Head of caudate nucleus (tissue), 42 donors: ENCODE data around the gene ZCWPW1.
"Not testable (repeated sequence)": the region's sequence is repeated elsewhere in the genome, so short reads cannot be mapped to it uniquely, and the experiment has no call there.

ENCODE experiments used
- DNase-seq, 42 donors: peaks; one replicate each; pipeline versions ENCODE4 v3.0.0 to v3.0.0-alpha.2; 2020 to 2021; ENCODE audit warnings: mixed read lengths in 7 of 42
- intact Hi-C: fragments of 100-400 bp; cut with DNase I; formaldehyde crosslinking; loops from one replicate; pipeline ENCODE4 v1.15.0; 2022

Gene ZCWPW1

DNA sequence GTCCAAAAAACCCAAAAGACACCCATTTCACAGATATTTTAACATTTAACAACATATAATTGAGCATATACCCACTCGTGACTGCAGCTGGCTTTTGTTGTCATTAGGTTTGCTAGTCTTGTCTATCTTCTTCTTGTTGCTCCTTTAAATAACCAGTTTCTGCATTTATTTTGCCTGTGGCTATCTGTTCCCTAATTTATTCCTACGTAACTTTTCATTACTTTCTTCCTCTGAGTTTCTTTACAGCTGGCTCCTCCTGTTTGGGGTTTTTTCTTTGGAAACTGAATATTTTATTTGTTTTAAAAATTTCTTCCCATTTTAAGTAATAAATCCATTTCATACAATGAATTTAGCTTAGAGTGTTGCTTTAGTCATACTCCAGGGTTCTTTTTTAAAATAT is 40.8 kb downstream of the ZCWPW1 start:
- intact Hi-C loops, result no loop called here
- DNase-seq, result no peak

- intact Hi-C loops, result no loop called here
- no peak for DNase-seq
Observed at GRCh38 chr7:100386940-100387339, 41.6 kb downstream of the ZCWPW1 start.

DNA sequence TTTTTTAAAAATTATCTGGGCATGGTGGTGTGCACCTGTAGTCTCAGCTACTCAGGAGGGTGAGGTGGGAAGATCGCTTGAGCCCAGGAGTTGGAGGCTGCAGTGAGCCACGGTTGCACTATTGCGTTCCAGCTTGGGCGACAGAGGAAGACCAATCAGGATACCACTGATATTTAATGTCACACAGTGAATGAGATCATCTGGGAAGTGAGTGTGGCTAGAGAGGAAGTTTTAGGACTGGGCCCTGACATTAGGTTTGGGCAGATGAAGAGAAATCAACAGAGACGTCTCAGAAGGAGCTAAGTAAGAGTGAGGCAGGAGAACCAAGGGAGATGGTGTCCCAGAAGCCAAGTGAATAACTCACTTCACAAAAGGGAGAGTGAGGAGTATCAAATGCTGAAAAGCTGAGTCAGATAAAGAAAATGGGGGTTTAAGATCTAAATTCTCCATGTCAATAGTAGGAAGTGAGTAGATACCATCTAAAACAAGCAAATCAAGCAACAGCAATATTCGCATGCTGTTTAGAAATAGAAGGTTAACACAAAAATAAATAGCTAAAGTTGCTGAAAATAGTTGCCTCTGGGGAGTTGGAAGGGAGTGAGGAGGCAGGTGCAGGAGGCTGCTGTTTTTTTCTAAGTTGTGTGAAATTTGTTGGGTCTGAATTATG is 43.7 kb downstream of the ZCWPW1 start:
- DNase-seq, result no peak
- intact Hi-C loops, result no loop called here

DNA sequence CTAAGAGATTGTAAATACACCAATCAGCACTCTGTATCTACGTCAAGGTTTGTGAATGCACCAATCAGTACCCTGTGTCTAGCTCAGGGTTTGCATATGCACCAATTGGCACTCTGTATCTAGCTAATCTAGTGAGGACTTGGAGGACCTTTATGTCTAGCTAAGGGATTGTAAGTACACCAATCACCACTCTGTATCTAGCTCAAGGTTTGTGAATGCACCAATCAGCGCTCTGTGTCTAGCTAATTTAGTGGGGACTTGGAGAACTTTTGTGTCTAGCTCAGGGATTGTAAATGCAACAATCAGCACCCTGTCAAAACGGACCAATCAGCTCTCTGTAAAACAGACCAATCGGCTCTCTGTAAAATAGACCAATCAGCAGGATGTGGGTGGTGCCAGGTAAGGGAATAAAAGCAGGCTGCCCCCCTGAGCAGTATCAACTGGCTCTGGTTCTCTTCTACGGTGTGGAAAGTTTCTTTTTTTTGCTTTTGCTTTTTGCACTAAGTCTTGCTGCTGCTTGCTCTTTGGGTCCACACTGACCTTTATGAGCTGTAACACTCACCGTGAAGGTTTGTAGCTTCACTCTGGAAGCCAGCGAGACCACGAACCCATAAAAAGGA is 46.2 kb downstream of the ZCWPW1 start:
- intact Hi-C loops, result not testable (repeated sequence)
- DNase-seq, result peak in 1 of 42 donors; percentile 20

DNA sequence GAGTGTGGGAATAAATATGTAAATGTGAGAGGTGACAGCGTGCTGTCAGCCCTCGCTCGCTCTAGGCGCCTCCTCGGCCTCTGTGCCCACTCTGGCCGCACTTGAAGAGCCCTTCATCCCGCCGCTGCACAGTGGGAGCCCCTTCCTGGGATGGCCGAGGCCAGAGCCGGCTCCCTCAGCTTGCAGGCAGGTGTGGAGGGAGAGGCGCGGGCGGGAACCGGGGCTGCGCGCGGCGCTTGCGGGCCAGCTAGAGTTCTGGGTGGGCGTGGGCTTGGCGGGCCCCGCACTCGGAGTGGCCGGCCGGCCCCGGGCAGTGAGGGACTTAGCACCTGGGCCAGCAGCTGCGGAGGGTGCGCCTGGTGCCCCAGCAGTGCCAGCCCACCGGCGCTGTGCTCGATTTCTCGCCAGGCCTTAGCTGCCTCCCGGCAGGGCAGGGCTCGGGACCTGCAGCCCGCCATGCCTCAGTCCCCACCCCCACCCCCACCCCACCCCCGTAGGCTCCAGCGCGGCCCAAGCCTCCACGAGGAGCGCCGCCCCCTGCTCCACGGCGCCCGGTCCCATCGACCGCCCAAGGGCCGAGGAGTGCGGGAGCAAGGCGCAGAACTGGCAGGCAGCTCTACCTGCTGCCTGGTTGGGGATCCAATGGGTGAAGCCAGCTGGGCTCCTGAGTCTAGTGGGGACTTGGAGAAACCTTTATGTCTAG is 46.8 kb downstream of the ZCWPW1 start:
- intact Hi-C loops, DNase-seq: not testable (repeated sequence)

DNA sequence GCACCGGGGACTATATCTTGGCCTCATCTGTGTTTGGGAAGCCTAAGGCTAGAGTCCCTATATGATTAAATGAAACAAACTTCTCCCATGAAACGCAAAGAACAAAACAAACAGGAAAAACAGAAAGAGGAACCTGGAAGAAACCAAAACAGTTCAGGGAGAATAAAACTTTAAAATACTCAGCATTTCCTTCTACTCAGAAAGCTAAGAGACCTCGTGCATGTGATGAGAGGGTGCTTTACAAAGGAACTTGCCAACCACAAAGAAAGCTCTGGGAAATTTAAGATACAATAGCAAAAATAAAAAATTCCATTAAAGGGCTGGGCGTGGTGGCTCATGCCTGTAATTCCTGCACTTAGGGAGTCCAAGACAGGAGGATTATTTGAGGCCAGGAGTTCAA is 48.3 kb downstream of the ZCWPW1 start:
- intact Hi-C loops, result no loop called here
- no peak for DNase-seq

- no peak for DNase-seq
- intact Hi-C loops, result no loop called here
Observed at GRCh38 chr7:100378114-100378755, 50.3 kb downstream of the ZCWPW1 start.

GRCh38 chr7:100376066-100376465 is 52.4 kb downstream of the ZCWPW1 start:
- intact Hi-C loops, result no loop called here
- no peak for DNase-seq

DNA sequence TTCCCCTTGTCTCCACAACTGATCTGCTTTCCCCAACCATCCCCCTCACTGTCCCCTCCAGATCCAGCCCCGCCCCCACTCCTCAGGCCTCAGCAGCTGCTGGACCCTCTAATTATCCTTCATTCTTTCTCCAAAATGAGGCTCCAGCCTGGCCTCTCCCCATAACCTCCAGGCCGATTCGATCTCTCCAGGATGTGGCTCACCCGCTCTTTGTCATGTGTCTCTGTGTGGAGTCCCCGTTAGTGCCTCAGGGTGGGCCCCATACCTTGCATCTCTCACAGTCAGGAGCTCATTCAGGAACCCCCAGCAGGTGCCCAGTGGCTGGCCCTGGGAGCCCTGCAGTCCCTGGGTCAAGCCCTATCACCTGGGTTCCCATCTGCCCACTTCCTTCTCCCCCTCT is 53.9 kb downstream of the ZCWPW1 start:
- DNase-seq, result no peak
- intact Hi-C loops, result no loop called here

DNA sequence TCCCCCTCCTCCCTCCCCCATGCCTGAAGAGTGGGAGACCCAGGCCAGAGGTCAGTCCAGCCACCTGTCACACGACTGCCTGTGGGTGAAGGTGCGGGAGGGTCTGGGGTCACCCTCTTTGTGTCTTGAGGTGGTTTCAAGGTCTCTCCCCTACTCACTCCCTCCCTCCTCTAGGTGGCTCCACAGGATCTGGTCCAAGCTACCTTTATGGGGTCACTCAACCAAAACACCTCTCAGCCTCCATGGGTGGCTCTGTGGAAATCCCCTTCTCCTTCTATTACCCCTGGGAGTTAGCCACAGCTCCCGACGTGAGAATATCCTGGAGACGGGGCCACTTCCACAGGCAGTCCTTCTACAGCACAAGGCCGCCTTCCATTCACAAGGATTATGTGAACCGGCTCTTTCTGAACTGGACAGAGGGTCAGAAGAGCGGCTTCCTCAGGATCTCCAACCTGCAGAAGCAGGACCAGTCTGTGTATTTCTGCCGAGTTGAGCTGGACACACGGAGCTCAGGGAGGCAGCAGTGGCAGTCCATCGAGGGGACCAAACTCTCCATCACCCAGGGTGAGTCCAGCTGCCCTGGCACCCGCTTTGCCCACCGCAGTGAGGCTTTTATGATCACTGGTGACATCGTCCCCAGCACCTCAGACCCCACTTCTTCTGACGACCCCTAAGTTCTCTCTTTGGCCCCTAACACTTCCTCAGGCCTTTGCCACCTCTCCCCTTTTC is 54.5 kb downstream of the ZCWPW1 start:
- intact Hi-C loops, DNase-seq: not testable (repeated sequence)

DNA sequence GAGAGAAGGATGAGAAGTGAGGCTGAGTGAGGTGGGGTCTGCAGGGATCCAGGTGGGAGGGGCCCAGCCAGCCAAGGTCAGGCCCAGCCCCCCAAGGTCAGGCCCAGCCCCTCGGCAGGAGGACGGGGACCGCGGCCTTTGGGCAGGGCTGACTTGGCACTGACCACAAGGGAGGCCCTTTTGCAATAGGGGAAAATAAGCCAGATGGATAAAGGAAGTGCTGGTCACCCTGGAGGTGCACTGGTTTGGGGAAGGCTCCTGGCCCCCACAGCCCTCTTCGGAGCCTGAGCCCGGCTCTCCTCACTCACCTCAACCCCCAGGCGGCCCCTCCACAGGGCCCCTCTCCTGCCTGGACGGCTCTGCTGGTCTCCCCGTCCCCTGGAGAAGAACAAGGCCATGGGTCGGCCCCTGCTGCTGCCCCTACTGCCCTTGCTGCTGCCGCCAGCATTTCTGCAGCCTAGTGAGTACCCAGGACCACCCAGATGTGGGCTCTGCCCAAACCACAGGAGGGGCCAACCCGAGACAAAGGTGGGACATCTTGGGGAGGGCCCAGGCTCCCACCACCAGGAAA is 55.2 kb downstream of the ZCWPW1 start, which contains the start of gene PILRA:
Gene PILRA (plus strand): TSS at position 227 of the 571 bp plus-strand sequence. CDS start 170 bp downstream, at position 397.
- intact Hi-C loops, result no loop called here
- DNase-seq, result peak in 6 of 42 donors; percentile 15 to 52 (median 20)

DNA sequence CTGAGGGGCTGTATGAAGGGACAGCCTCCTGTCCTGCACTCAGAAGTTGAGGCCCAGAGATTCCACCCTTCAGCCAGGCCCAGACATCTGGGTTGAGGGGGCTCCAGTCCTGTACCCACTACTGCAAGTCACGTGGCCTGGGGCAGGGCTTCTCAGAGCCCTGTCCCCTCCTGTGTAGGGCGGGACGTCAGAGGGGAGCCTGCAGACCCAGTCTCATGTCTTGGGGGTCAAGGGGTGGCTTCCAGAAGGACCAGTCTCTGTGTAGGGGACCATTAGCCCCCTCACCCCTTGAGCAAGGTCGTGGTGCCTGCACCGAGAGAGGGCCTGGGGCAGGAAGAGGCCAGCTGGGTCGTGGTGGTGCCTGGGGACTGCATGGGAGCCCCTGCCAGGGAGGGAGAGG is 55.8 kb downstream of the ZCWPW1 start:
- intact Hi-C loops, result no loop called here
- no peak for DNase-seq

GRCh38 chr7:100372256-100372655 is 56.2 kb downstream of the ZCWPW1 start:
- DNase-seq, result peak in 21 of 42 donors; percentile 16 to 74 (median 32)
- intact Hi-C loops, result no loop called here

DNA sequence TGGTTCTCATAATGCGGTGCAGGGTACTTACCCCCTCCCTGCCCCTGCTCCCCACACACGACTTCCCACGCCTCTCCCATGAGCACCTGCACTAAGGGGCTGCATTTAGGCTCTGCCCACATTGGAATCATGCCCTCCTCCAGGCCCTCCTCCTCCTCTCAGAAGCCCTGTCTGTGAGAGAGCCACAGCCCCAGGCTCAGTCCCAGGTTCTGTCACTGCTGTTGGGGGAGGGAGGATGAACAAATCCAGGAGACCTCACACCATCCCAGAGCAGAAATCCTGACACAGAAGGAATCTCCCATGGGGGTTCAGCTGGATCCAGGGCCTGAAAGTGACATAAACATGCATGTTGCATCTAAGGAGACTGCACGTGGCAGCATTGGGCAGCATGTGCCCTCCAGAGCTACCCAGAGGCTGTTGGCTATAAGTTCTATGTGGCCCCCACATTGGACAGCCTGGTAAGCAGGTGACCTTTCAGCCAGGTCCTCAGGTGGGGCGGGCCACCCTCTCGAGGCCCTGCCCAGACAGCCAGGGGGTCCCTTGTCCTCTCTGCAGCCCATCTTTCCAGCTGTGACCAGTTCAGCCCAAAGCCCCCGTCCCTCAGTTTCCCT is 56.8 kb downstream of the ZCWPW1 start:
- DNase-seq, result peak in 5 of 42 donors; percentile 17 to 52 (median 25)
- intact Hi-C loops, result no loop called here

- DNase-seq, result no peak
- intact Hi-C loops, result no loop called here
Observed at GRCh38 chr7:100370746-100371145, 57.8 kb downstream of the ZCWPW1 start.

GRCh38 chr7:100370303-100370702 is 58.2 kb downstream of the ZCWPW1 start:
- no peak for DNase-seq

DNA sequence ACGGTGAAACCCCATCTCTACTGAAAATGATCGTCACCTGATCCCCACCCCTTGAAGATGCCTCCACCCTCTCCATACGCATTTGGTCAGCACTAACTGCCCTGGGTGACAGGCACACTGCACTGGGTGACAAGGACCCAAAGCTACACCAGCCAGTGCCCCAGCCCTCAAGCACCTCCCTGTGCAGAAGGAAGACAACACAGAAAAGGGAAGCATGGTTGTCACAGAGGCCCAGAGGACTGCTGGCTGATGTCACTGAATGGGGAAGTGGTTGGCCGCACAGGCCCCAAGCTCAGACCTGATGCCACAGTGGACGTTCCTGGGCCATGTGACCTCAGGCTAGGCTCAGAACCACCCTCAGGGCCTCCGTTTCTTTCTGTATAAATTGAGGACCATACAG is 59.4 kb downstream of the ZCWPW1 start:
- intact Hi-C loops, result no loop called here
- peak in 41 of 42 donors; percentile 21 to 80 (median 54) for DNase-seq

More at GRCh38 chr7:100370303-100370702, 58.2 kb downstream of the ZCWPW1 start:
- intact Hi-C loops, result no loop called here
